Loucy (cell line): ENCODE data around the gene ACADL.

Source experiments
- EZH2phosphoT487 ChIP-seq: fragments of 200-600 bp; IDR thresholded peaks from 2 replicates; pipeline ENCODE4 v1.6.1; 2018; ENCODE audit warnings: antibody characterized with exemption, mild to moderate bottlenecking, moderate library complexity, borderline replicate concordance
- TF ChIP-seq, protein P1 (sequence below): fragments of 200-600 bp; sonication (generic); conservative IDR thresholded peaks from 2 replicates; pipeline ENCODE4 v1.5.1; 2014; ENCODE audit warnings: mild to moderate bottlenecking, antibody characterized with exemption, low read length

DNA sequence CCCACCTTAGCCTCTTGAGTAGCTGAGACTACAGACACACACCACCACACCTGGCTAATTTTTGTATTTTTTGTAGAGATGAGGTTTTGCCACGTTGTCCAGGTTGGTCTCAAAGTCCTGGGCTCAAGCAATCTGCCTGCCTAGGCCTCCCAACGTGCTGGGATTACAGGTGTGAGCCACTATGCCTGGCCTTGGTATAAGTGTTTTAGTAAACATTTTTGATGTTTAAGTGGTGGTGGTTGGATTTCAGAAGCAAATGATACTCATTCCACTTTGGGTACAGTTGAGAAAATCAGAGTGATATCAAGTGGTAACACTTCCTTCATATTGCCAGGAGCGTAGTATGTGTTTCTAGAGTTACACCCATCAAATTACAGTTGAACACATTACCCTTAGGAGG, 25.4 kb downstream of the ACADL start:
- TF ChIP-seq, protein P1, sequence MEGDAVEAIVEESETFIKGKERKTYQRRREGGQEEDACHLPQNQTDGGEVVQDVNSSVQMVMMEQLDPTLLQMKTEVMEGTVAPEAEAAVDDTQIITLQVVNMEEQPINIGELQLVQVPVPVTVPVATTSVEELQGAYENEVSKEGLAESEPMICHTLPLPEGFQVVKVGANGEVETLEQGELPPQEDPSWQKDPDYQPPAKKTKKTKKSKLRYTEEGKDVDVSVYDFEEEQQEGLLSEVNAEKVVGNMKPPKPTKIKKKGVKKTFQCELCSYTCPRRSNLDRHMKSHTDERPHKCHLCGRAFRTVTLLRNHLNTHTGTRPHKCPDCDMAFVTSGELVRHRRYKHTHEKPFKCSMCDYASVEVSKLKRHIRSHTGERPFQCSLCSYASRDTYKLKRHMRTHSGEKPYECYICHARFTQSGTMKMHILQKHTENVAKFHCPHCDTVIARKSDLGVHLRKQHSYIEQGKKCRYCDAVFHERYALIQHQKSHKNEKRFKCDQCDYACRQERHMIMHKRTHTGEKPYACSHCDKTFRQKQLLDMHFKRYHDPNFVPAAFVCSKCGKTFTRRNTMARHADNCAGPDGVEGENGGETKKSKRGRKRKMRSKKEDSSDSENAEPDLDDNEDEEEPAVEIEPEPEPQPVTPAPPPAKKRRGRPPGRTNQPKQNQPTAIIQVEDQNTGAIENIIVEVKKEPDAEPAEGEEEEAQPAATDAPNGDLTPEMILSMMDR, result no peak
- TF ChIP-seq EZH2phosphoT487, result no peak
